ACC112 (cell line): ENCODE measurements around the gene FHL2.

Source experiments
- H2AFZ ChIP-seq: fragments of 200-600 bp; sonication (generic); one replicate; pipeline ENCODE4 v1.6.0; 2017; ENCODE audit warnings: antibody characterized with exemption, low read length; ENCODE audit not compliant: unreplicated experiment
- H3K27ac ChIP-seq: fragments of 200-600 bp; sonication (generic); 2 replicates; pipeline ENCODE4 v1.5.1; 2014; ENCODE audit warnings: low read depth, mild to moderate bottlenecking, antibody characterized with exemption, low read length, moderate library complexity
- H3K27me3 ChIP-seq: fragments of 200-600 bp; sonication (generic); 2 replicates; pipeline ENCODE4 v1.6.1; 2014; ENCODE audit warnings: mild to moderate bottlenecking, antibody characterized with exemption, low read length, moderate library complexity, mixed read lengths; ENCODE audit not compliant: insufficient read depth
- H3K36me3 ChIP-seq: fragments of 200-600 bp; sonication (generic); 2 replicates; pipeline ENCODE4 v1.6.1; 2016; ENCODE audit warnings: mild to moderate bottlenecking, antibody characterized with exemption, low read length, moderate library complexity, mixed read lengths; ENCODE audit not compliant: insufficient read depth
- H3K4me1 ChIP-seq: fragments of 200-600 bp; sonication (generic); one replicate; pipeline ENCODE4 v1.6.1; 2016; ENCODE audit warnings: low read length, mixed read lengths; ENCODE audit not compliant: insufficient read depth, unreplicated experiment, control insufficient read depth
- H3K4me3 ChIP-seq: fragments of 200-600 bp; sonication (generic); 2 replicates; pipeline ENCODE4 v1.5.1; 2014; ENCODE audit warnings: mild to moderate bottlenecking, low read depth, low read length
- H3K79me2 ChIP-seq: fragments of 200-600 bp; sonication (generic); one replicate; pipeline ENCODE4 v1.6.0; 2016; ENCODE audit warnings: low read length; ENCODE audit not compliant: control insufficient read depth, unreplicated experiment, insufficient read depth

The FHL2 gene

DNA sequence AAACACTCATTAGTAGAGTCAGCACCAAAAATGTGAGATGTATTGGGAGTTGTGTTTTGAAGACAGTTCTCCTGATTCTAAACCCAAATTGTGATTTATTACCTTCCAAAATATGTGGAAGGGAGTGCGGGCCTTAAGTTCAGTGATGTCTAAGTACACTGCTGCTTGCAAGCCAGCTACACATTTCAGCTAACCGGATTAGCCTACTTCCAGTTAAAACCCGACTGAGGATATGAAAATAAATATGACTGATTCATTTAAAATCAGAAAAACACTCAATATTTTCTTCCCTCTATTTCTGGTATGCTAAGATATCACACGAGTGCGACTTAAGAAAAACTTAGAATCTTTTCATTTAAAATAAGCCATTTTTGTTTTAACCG lies 907 bp downstream of the FHL2 start:
- Histone ChIP-seq H2AFZ (no peak overlapping the region), H3K27me3 (no peaks in the 10 kb centered on the region), H3K36me3 (peaks cover 31% of the 10 kb centered on the region), H3K4me1 (peaks cover 54% of the 10 kb centered on the region), H3K27ac (peak overlapping the region; percentile 94), H3K4me3 (peak overlapping the region; percentile 100), H3K79me2 (peaks cover 71% of the 10 kb centered on the region)

DNA sequence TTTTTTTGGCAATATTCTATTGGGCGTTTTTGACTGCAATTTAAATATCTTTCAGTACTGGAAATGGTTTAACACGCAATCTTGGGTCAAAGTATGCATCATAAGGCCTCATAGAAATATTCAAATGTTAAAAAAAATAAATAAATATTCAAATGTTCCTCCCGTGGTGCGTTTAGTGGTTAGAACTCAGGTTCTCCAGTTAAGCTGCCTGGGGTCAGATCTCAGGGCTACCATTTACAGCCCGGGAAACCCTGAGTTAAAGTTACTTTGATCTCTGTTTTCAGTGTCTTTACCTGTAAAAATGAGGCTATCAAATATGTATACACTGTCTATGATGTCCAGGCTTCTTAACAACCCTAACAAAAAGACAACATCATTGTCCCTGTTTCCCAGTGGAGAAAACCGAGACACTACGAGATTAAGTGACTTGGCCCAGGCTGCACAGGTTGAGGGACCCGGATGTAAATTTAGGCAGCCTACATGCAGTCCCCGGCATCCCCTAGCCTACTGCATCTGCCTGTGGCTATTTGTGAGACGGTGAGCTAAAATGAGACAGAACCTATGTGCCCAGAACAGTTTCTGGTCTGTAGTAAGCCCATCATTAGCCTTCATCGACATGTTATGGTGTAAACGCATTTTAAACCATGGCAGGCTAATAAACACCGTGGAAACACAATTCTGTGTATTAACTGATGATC lies 1.7 kb downstream of the FHL2 start:
- Histone ChIP-seq H3K27me3 (no peaks in the 10 kb centered on the region), H2AFZ (no peak overlapping the region), H3K36me3 (peaks cover 32% of the 10 kb centered on the region), H3K4me1 (peaks cover 56% of the 10 kb centered on the region), H3K27ac (peak overlapping the region; percentile 94), H3K4me3 (peak overlapping the region; percentile 100), H3K79me2 (peaks cover 75% of the 10 kb centered on the region)

DNA sequence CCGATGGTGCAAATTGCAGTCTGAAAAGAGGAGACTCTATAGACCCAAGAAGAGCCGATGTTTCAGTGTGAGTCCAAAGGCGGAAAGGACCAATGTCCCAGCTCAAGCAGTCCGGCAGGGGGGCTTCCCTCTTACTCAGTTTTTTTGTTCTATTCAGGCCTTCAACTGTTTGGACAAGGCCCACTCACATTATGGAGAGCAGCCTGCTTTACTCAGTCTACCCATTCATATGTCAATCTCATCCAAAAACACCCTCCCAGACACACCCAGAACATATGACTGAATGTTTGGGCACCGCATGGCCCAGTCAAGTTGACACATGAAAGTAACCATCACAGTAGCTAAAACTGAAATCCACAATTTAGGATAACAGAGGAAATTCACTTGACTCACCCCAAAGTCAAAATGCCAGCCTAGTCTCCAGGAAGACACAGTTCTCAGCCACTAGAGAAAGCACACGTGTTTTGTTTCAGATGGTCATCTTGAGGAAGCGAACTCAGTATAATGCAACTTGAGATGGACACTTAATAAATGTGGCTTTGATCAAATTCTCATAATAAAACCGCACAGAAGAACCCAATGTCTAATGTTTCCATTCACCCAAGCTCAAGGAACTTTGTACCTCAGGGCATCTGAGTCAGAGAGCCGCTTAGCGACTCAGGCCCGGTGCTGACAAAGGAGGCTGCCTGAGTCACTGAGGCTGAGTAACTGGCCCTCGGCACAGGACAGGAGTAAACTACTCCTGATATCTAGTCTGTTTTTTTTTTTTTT lies 2.4 kb downstream of the FHL2 start:
- no peak overlapping the region for H2AFZ ChIP-seq
- peaks cover 83% of the 10 kb centered on the region for H3K79me2 ChIP-seq
- H3K36me3 ChIP-seq: peaks cover 32% of the 10 kb centered on the region
- no peaks in the 10 kb centered on the region for H3K27me3 ChIP-seq
- peaks cover 63% of the 10 kb centered on the region for H3K4me1 ChIP-seq
- peak overlapping the region; percentile 100 for H3K4me3 ChIP-seq
- peak overlapping the region; percentile 94 for H3K27ac ChIP-seq

DNA sequence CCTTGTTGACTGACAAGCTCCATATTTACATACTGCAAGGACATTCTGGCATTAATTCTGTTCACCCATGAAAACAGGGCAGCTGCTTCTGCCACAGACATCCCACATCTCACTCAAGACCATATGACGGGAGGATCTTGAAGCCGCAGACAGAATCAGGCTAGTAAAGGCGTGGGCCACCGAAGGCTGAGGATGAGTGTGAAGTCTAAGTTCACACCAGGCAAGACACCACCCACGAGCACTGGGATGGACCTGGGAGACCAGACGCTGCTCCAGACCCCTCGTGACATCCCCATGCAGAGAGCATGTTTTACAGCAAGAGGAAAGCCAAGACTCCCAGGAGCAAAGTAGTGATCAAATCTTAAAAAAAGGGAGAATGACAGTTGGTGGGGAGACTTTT lies 3.2 kb downstream of the FHL2 start:
- Histone ChIP-seq H3K79me2 (peaks cover 90% of the 10 kb centered on the region), H3K27me3 (no peaks in the 10 kb centered on the region), H2AFZ (no peak overlapping the region), H3K4me1 (peaks cover 66% of the 10 kb centered on the region), H3K27ac (peak overlapping the region; percentile 94), H3K4me3 (peak overlapping the region; percentile 100), H3K36me3 (peaks cover 32% of the 10 kb centered on the region)

DNA sequence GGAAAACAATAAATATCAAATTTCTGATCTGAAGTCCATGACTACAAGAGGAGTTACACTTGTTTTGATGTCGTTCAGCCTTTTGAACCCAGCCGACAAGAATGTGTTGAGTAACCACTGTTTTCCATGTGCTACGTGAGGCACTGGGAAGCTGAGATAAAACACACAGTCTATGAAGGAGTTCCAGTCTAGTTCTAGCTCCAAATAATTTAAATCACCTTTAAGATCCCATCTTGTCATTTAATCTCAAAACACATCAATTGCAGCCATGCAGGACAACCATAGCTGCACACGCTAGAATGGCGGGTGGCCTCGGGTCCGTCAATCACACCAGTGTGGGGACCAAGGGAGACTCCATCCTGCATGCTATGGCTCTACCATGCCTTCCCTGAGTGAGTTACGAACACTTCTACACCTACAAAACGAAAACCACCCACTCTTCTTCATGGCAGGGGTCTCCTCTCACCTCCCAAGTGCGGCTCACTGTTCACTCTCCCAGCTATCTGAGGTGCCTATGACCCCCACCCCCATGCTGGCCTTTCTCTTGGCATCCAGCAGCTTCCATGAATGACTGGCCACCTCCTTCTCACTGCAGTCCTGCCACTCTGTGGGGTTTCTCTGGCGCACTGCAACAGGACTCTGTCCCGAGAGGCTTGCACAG lies 3.8 kb downstream of the FHL2 start:
- peak overlapping the region; percentile 94 for H3K27ac ChIP-seq

DNA sequence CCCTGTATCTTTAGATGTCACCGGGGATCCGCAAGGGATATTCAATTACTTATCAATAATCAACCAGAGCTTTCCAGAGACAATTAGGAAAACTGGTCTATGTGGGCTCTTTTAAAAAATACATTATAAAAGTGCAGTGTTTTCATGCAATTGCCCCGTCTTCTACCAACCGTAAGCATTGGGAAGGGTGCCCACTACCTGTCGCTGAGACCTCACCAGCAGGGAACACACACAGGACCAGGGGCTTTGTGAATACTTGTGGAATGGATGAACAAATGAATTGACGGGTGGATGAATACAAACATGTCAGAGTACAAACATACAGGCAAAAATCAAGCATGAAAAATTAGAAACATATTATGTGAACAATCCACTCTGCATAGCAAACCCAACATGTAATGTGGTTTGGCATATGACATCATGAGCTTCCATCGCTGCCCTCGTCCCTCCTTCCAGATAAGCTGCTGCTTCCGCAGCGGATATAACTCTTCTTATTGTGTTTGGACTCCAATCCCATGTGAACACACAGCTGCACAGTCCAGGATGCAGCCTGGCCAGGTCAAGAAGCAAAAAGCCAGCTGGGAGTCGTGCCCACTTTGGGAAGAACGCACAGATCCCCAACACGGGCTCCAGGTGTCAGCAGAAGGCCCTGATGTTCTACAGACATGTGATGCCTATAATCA lies 5.3 kb downstream of the FHL2 start:
- Histone ChIP-seq H3K27ac (peak overlapping the region; percentile 94), H3K27me3 (no peaks in the 10 kb centered on the region), H3K4me1 (peaks cover 78% of the 10 kb centered on the region), H3K4me3 (peak overlapping the region; percentile 100), H3K36me3 (peaks cover 37% of the 10 kb centered on the region), H3K79me2 (peaks cover 96% of the 10 kb centered on the region), H2AFZ (no peak overlapping the region)

More for the DNA sequence above, 3.8 kb downstream of the FHL2 start:
- H3K36me3 ChIP-seq: peaks cover 32% of the 10 kb centered on the region
- H2AFZ ChIP-seq: no peak overlapping the region
- no peaks in the 10 kb centered on the region for H3K27me3 ChIP-seq
- H3K4me3 ChIP-seq: peak overlapping the region; percentile 100
- peaks cover 72% of the 10 kb centered on the region for H3K4me1 ChIP-seq
- peaks cover 96% of the 10 kb centered on the region for H3K79me2 ChIP-seq

DNA sequence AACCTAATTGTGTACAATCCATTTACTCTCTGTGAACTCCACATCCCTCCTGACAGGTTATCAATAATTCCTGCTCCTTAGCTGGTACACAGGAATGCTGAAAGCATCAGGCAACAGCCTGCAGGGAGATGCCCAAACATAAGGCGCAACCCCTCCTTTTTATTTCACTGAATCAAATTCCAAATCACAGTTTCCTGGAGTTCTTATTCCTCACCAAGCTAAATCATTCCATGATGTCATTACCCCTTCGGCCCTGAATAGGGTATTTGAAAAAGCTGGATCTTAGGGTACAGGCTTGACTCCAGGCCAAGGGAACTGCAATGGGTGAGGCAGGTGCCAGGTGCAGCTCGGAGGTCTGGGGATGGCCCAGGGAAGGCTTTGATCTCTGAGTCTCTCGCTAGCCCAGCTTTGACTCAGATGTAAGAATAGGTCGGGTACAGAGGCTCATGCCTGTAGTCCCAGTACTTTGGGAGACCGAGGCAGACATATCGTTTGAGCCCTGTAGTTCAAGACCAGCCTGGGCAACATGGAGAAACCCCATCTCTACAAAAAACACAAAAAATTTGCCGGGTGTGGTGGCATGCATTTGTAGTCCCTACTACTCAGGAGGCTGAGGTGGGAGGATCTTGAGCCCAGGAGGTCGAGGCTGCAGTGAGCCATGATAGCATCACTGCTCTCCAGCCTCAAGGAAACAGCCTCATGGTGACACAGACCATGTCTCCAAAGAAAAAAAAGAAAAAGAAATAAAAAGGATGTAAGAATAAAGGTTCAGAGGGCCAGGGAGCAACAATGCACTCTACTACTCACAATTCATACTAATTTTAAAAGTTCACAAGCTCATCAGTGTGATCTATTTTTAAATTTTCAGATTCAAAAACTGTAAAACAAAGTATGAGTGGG lies 6.8 kb downstream of the FHL2 start:
- Histone ChIP-seq H3K36me3 (peaks cover 43% of the 10 kb centered on the region), H3K4me1 (peaks cover 93% of the 10 kb centered on the region), H3K27me3 (no peaks in the 10 kb centered on the region), H2AFZ (no peak overlapping the region), H3K4me3 (peak overlapping the region; percentile 61; the same call in 1 of the 2 replicates), H3K79me2 (peaks cover 96% of the 10 kb centered on the region), H3K27ac (peak overlapping the region; percentile 94)

DNA sequence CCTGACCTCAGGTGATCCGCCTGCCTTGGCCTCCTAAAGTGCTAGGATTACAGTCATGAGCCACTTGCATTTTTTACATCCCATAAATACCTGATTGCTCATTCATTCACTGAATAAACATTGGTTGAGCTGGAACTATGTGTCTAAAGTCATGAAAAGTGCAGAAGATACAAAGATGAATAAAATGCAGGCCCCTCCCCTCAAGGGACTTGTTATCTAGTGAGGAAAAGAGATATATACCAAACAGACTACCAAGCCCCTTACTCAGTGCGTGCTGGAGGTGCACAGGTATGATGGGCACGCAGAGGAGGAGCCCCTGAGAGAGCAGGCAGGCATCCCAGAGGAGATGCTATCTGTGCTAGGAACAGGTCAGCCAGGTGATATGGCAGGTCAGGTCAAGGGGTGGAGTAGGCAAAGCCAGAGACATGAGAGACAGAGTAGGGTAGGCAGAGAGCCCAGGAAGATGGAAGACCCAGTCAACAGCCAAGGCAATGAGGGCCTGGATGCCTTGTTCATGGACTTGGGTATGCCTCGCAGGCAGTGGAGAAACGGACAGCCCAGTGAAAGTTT lies 7.7 kb downstream of the FHL2 start:
- H3K27ac ChIP-seq: peak overlapping the region; percentile 94
- H2AFZ ChIP-seq: no peak overlapping the region
- H3K4me3 ChIP-seq: peak overlapping the region; percentile 61; the same call in 1 of the 2 replicates
- H3K4me1 ChIP-seq: peaks cover 93% of the 10 kb centered on the region
- peaks cover 43% of the 10 kb centered on the region for H3K36me3 ChIP-seq
- peaks cover 96% of the 10 kb centered on the region for H3K79me2 ChIP-seq
- H3K27me3 ChIP-seq: no peaks in the 10 kb centered on the region

DNA sequence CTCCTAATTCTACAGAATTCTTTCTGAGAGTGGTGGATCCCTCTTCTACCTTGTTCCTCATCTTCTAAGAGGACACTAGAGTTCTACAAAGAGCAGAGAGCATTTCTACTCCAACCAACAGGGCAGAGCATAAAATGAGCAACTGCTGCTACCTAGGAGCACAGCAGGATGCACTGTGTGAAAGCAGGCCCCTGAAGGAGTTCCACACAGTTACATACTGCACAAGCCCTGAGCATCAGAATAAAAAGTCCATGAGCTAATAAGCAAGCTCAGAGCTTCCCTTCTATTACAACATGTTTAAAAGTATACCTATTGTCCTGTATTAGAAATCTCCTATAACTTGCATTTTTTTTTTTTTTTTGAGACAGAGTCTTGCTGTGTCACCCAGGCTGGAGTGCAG lies 8.4 kb downstream of the FHL2 start:
- Histone ChIP-seq H2AFZ (no peak overlapping the region), H3K27me3 (no peaks in the 10 kb centered on the region), H3K36me3 (peaks cover 43% of the 10 kb centered on the region), H3K79me2 (peaks cover 96% of the 10 kb centered on the region), H3K4me3 (peak overlapping the region; percentile 32; the same call in 1 of the 2 replicates), H3K27ac (peak overlapping the region; percentile 94), H3K4me1 (peaks cover 93% of the 10 kb centered on the region)
